IMR-90 (cell line): Measurements from ENCODE around the gene ABL1. TPM values are rescaled to one million over a fixed set of nuclear protein-coding genes. Genes with fewer than 3 reads are reported as not detected.

Experiments used
- ATAC-seq: fragments of 200-7000 bp; cut with Tn5 transposase; 2 replicates; pipeline ENCODE4 v1.9.1; 2020; ENCODE audit warnings: low read depth, mild to moderate bottlenecking, moderate library complexity
- BruUV-seq: library from RNA; stranded (reverse); fragments of 400-500 nt; replicated peaks from 2 replicates; lab custom pipeline; 2021; lab: Mats Ljungman, UMichigan
- CTCF ChIA-PET: fragments of 300-600 bp; formaldehyde crosslinking; extraction: SDS; loops from one replicate; lab custom pipeline; 2021; ENCODE audit warnings: antibody characterized with exemption; lab: Yijun Ruan, JAX
- POLR2A ChIA-PET: fragments of 300-600 bp; sonication (Branson Sonifier 250); formaldehyde crosslinking; loops from one replicate; lab custom pipeline; 2022; ENCODE audit warnings: antibody characterized with exemption; ENCODE audit not compliant: unreplicated experiment; lab: Charles Lee
- DNase-seq: peaks from one replicate; pipeline ENCODE4 v3.0.0; 2013
- H2AFZ ChIP-seq: replicated peaks from 2 replicates; pipeline ENCODE3; 2013; ENCODE audit warnings: low read length, mild to moderate bottlenecking; ENCODE audit not compliant: poor library complexity
- H2AK5ac ChIP-seq: 2 replicates; pipeline ENCODE4 v1.6.1; 2013; ENCODE audit warnings: low read depth, low read length, inconsistent platforms
- H2AK9ac ChIP-seq: replicated peaks from 2 replicates; pipeline ENCODE3; 2013; ENCODE audit warnings: mild to moderate bottlenecking, low read depth, low read length, moderate library complexity; ENCODE audit not compliant: poor library complexity
- H2BK120ac ChIP-seq: 2 replicates; pipeline ENCODE4 v1.6.1; 2013; ENCODE audit warnings: low read depth, low read length, inconsistent platforms
- H2BK15ac ChIP-seq: 3 replicates; pipeline ENCODE4 v1.6.1; 2013; ENCODE audit warnings: low read depth, low read length, inconsistent platforms
- H2BK20ac ChIP-seq: 2 replicates; pipeline ENCODE4 v1.6.1; 2013; ENCODE audit warnings: low read depth, mild to moderate bottlenecking, inconsistent platforms, low read length, moderate library complexity
- H2BK5ac ChIP-seq: 2 replicates; pipeline ENCODE4 v1.6.1; 2013; ENCODE audit warnings: mild to moderate bottlenecking, low read depth, low read length, inconsistent platforms; ENCODE audit not compliant: poor library complexity, severe bottlenecking
- H3K14ac ChIP-seq: replicated peaks from 2 replicates; pipeline ENCODE4 v1.6.1; 2013; ENCODE audit warnings: low read depth, low read length, inconsistent platforms
- H3K18ac ChIP-seq: 2 replicates; pipeline ENCODE4 v1.6.1; 2013; ENCODE audit warnings: low read depth, low read length, control low read depth
- H3K23ac ChIP-seq: 2 replicates; pipeline ENCODE4 v1.6.1; 2013; ENCODE audit warnings: low read depth, low read length, inconsistent platforms
- H3K27ac ChIP-seq: 2 replicates; pipeline ENCODE4 v1.5.1; 2013; ENCODE audit warnings: mild to moderate bottlenecking, control low read depth, low read length; ENCODE audit not compliant: insufficient read depth
- H3K27me3 ChIP-seq: 2 replicates; pipeline ENCODE4 v1.6.1; 2013; ENCODE audit warnings: low read length; ENCODE audit not compliant: control insufficient read depth, insufficient read depth
- H3K36me3 ChIP-seq: 2 replicates; pipeline ENCODE4 v1.6.1; 2013; ENCODE audit warnings: low read length, mixed read lengths; ENCODE audit not compliant: control insufficient read depth, insufficient read depth
- H3K4ac ChIP-seq: 2 replicates; pipeline ENCODE4 v1.6.1; 2013; ENCODE audit warnings: low read depth, low read length, inconsistent platforms
- H3K4me1 ChIP-seq: 2 replicates; pipeline ENCODE4 v1.6.1; 2013; ENCODE audit warnings: low read length, mixed read lengths; ENCODE audit not compliant: control insufficient read depth, insufficient read depth
- H3K4me2 ChIP-seq: 2 replicates; pipeline ENCODE4 v1.6.1; 2013; ENCODE audit warnings: low read depth, mild to moderate bottlenecking, control low read depth, low read length, moderate library complexity
- H3K4me3 ChIP-seq: 2 replicates; pipeline ENCODE4 v1.5.1; 2013; ENCODE audit warnings: low read depth, mild to moderate bottlenecking, control low read depth, low read length, moderate library complexity; ENCODE audit not compliant: insufficient read depth
- H3K56ac ChIP-seq: 2 replicates; pipeline ENCODE4 v1.6.1; 2013; ENCODE audit warnings: low read length, inconsistent platforms; ENCODE audit not compliant: insufficient read depth; ENCODE audit errors: extremely low read depth
- H3K79me1 ChIP-seq, 2 experiments: 2 replicates each; pipeline ENCODE4 v1.6.1; 2013; ENCODE audit warnings: low read length in 2 of 2, inconsistent platforms in 1 of 2, low read depth in 1 of 2
- H3K9ac ChIP-seq: 2 replicates; pipeline ENCODE4 v1.6.1; 2013; ENCODE audit warnings: low read depth, low read length, control low read depth
- H3K9me1 ChIP-seq: 2 replicates; pipeline ENCODE4 v1.6.1; 2013; ENCODE audit warnings: low read length, inconsistent platforms; ENCODE audit not compliant: insufficient read depth
- H3K9me3 ChIP-seq: 2 replicates; pipeline ENCODE4 v1.6.1; 2013; ENCODE audit warnings: low read length; ENCODE audit not compliant: control insufficient read depth, insufficient read depth
- H4K20me1 ChIP-seq: 2 replicates; pipeline ENCODE4 v1.6.1; 2013; ENCODE audit warnings: low read length, inconsistent platforms; ENCODE audit not compliant: insufficient read depth
- H4K5ac ChIP-seq: 2 replicates; pipeline ENCODE4 v1.6.1; 2013; ENCODE audit warnings: mild to moderate bottlenecking, low read depth, low read length, control low read depth
- H4K8ac ChIP-seq, 2 experiments: 2 replicates each; pipeline ENCODE4 v1.6.1; 2013; ENCODE audit warnings: low read depth in 2 of 2, low read length in 2 of 2, control low read depth in 1 of 2, inconsistent platforms in 1 of 2
- H4K91ac ChIP-seq: 2 replicates; pipeline ENCODE4 v1.6.1; 2013; ENCODE audit warnings: low read depth, low read length, inconsistent platforms; ENCODE audit not compliant: insufficient read depth
- CTCF ChIP-seq: conservative IDR thresholded peaks from 2 replicates; pipeline ENCODE4 v1.5.1; 2012; ENCODE audit warnings: mild to moderate bottlenecking, low read depth, low read length, improper control_type of control experiment
- MAFK ChIP-seq: IDR thresholded peaks from 2 replicates; pipeline ENCODE4 v1.6.1; 2012; ENCODE audit warnings: low read depth, low read length, improper control_type of control experiment
- MAZ ChIP-seq: IDR thresholded peaks from 2 replicates; pipeline ENCODE4 v1.6.1; 2012; ENCODE audit warnings: low read depth, mild to moderate bottlenecking, low read length, improper control_type of control experiment, moderate library complexity, borderline replicate concordance
- WGBS, 2 experiments: methylation state at CpG; one replicate each; pipeline versions ENCODE4 v1.1.5 to v1.1.7; 2013; ENCODE audit warnings: missing lambda C conversion rate in 2 of 2; ENCODE audit not compliant: insufficient read length in 1 of 2; ENCODE audit errors: extremely low coverage in 2 of 2; 5-methylcytosine and 5-hydroxymethylcytosine counted together
- dilution Hi-C: fragments of 300-500 bp; cut with HindIII; formaldehyde crosslinking; loops from one replicate; pipeline ENCODE4 v1.14.3; 2018; ENCODE audit warnings: low sequenced_read_pairs; ENCODE audit not compliant: unreplicated experiment
- in situ Hi-C: fragments of 300-500 bp; cut with MboI; formaldehyde crosslinking; loops from 3 replicates; pipeline ENCODE4 v1.14.3; 2019; ENCODE audit warnings: low sequenced_read_pairs, inconsistent platforms, mixed read lengths
- intact Hi-C: fragments of 100-400 bp; cut with micrococcal nuclease; formaldehyde crosslinking; loops from 2 replicates; pipeline ENCODE4 v1.10.0; 2022
- polyA plus RNA-seq, 3 experiments: library from polyadenylated mRNA; depleted of rRNA; stranded (reverse); fragments of >200 nt; gene quantifications; 2 replicates each; pipeline ENCODE4 v1.2.3, GENCODE V29; 2012; ENCODE audit warnings: low replicate concordance in 1 of 3
- total RNA-seq: library from RNA; depleted of rRNA; stranded (reverse); fragments of >200 nt; gene quantifications from 2 replicates; pipeline ENCODE4 v1.2.3, GENCODE V29; 2012

ABL1 gene
- total and polyA plus RNA-seq, 2 of the 4 experiments (the other 2 are of a cell fraction): 33.7 to 49.1 TPM

GRCh38 chr9:130849356-130849755 lies 14.3 kb downstream of the ABL1 start:
- Histone ChIP-seq H2AK5ac (no peak overlapping the region), H3K4me3 (no peak overlapping the region), H3K18ac (no peak overlapping the region), H3K9me1 (peaks cover 5% of the 10 kb centered on the region; the same call in 1 of the 2 replicates), H3K27ac (peak overlapping the region; percentile 21; the same call in 1 of the 2 replicates), H3K4me1 (peaks cover 15% of the 10 kb centered on the region), H3K23ac (no peak overlapping the region), H2AK9ac (no peak overlapping the region), H3K27me3 (no peaks in the 10 kb centered on the region), H4K5ac (no peak overlapping the region), H2BK5ac (peak overlapping the region; percentile 83), H3K4me2 (no peak overlapping the region), H3K56ac (no peak overlapping the region), H4K8ac (no peak overlapping the region), H3K79me1 (peaks cover 4 to 54% of the 10 kb centered on the region in 2 experiments; a peak in 2 of 4 replicates), H4K91ac (no peak overlapping the region), H3K14ac (no peak overlapping the region; the same call in 1 of the 2 replicates), H3K9me3 (no peaks in the 10 kb centered on the region), H3K9ac (no peak overlapping the region), H2BK120ac (no peak overlapping the region), H3K4ac (no peak overlapping the region), H2BK20ac (no peak overlapping the region), H2AFZ (no peak overlapping the region), H3K36me3 (peaks cover 9% of the 10 kb centered on the region), H2BK15ac (no peak overlapping the region), H4K20me1 (peaks cover 58% of the 10 kb centered on the region)
- in situ Hi-C loops: no loop called here
- DNase-seq (no peak), ATAC-seq (no peak)
- dilution Hi-C loops: no loop called here
- TF ChIP-seq MAZ: no peak
- no peak for TF ChIP-seq MAFK
- TF ChIP-seq CTCF: no peak
- POLR2A ChIA-PET: no interaction called here
- intact Hi-C loops: no loop called here
- BruUV-seq: no TSS peak
- CTCF ChIA-PET: no interaction called here
- WGBS, 2 experiments: 100% methylated on average over 3 of the region's 9 CpGs; no CpG with 5 or more reads in 1 of the 2 experiments
